ENCODE results near the gene CNR2. TPM values are rescaled to one million over a fixed set of nuclear protein-coding genes. Genes with fewer than 3 reads are reported as not detected.

CNR2 gene
- total RNA-seq, 2 donors from 2014 or later, result not detected

GRCh38 chr1:23924601-23925000 lies 11.4 kb upstream of the CNR2 start:
- Mint-ChIP-seq H3K36me3 (ENCODE audit: low read depth) (no peaks in the 10 kb centered on the region), H3K27ac (no peak overlapping the region), H3K27me3 (ENCODE audit: insufficient read depth) (no peaks in the 10 kb centered on the region), H3K9me3 (no peaks in the 10 kb centered on the region), H3K4me1 (peaks cover 4% of the 10 kb centered on the region), H3K4me3 (no peak overlapping the region)
- Histone ChIP-seq H3K4me1 (ENCODE audit: control insufficient read depth, insufficient read depth, low read length) (peaks cover 7% of the 10 kb centered on the region), H3K36me3 (ENCODE audit: control insufficient read depth, insufficient read depth, low read length) (no peaks in the 10 kb centered on the region), H3K9me3 (ENCODE audit: control insufficient read depth, low read length) (no peaks in the 10 kb centered on the region), H3K27me3 (ENCODE audit: control insufficient read depth, insufficient read depth, low read length, poor library complexity, severe bottlenecking) (no peaks in the 10 kb centered on the region), H3K27ac (ENCODE audit: low read depth, low read length) (no peak overlapping the region), H3K4me3 (ENCODE audit: low read length) (no peak overlapping the region), H3K9ac (ENCODE audit: extremely low read depth, low read length, poor library complexity, severe bottlenecking) (no peak overlapping the region)
- WGBS, 2 experiments (ENCODE audit: insufficient coverage in 1 of 2, insufficient read length in 1 of 2), result 93 to 97% methylated on average over 8 to 11 of the region's 11 CpGs
- no peak for TF ChIP-seq CTCF (conservative IDR thresholded peaks at IDR 0.05)
- DNase-seq, result no peak

GRCh38 chr1:23923592-23924499 lies 10.7 kb upstream of the CNR2 start:
- Histone ChIP-seq H3K27me3 (ENCODE audit: control insufficient read depth, insufficient read depth, low read length, poor library complexity, severe bottlenecking) (no peaks in the 10 kb centered on the region), H3K9ac (ENCODE audit: extremely low read depth, low read length, poor library complexity, severe bottlenecking) (no peak overlapping the region), H3K36me3 (ENCODE audit: control insufficient read depth, insufficient read depth, low read length) (no peaks in the 10 kb centered on the region), H3K4me3 (ENCODE audit: low read length) (no peak overlapping the region), H3K4me1 (ENCODE audit: control insufficient read depth, insufficient read depth, low read length) (peaks cover 7% of the 10 kb centered on the region), H3K9me3 (ENCODE audit: control insufficient read depth, low read length) (no peaks in the 10 kb centered on the region), H3K27ac (ENCODE audit: low read depth, low read length) (no peak overlapping the region)
- no peak for DNase-seq
- H3K36me3 Mint-ChIP-seq (ENCODE audit: low read depth), result no peaks in the 10 kb centered on the region
- H3K27me3 Mint-ChIP-seq (ENCODE audit: insufficient read depth), result no peaks in the 10 kb centered on the region
- peaks cover 4% of the 10 kb centered on the region for H3K4me1 Mint-ChIP-seq
- TF ChIP-seq CTCF (conservative IDR thresholded peaks at IDR 0.05), result no peak
- no peak overlapping the region for H3K27ac Mint-ChIP-seq
- no peak overlapping the region for H3K4me3 Mint-ChIP-seq
- whole genome bisulfite sequencing, 2 experiments (ENCODE audit: insufficient coverage in 1 of 2, insufficient read length in 1 of 2), result 89 to 97% methylated on average over 5 to 8 of the region's 8 CpGs
- no peaks in the 10 kb centered on the region for H3K9me3 Mint-ChIP-seq

- Mint-ChIP-seq H3K27ac (no peak overlapping the region), H3K9me3 (no peaks in the 10 kb centered on the region), H3K36me3 (ENCODE audit: low read depth) (no peaks in the 10 kb centered on the region), H3K4me1 (peaks cover 4% of the 10 kb centered on the region), H3K27me3 (ENCODE audit: insufficient read depth) (no peaks in the 10 kb centered on the region), H3K4me3 (no peak overlapping the region)
- Histone ChIP-seq H3K27me3 (ENCODE audit: control insufficient read depth, insufficient read depth, low read length, poor library complexity, severe bottlenecking) (no peaks in the 10 kb centered on the region), H3K27ac (ENCODE audit: low read depth, low read length) (no peak overlapping the region), H3K4me1 (ENCODE audit: control insufficient read depth, insufficient read depth, low read length) (peaks cover 7% of the 10 kb centered on the region), H3K36me3 (ENCODE audit: control insufficient read depth, insufficient read depth, low read length) (no peaks in the 10 kb centered on the region), H3K4me3 (ENCODE audit: low read length) (no peak overlapping the region), H3K9ac (ENCODE audit: extremely low read depth, low read length, poor library complexity, severe bottlenecking) (no peak overlapping the region), H3K9me3 (ENCODE audit: control insufficient read depth, low read length) (no peaks in the 10 kb centered on the region)
- no peak for DNase-seq
- WGBS, 2 experiments (ENCODE audit: insufficient coverage in 1 of 2, insufficient read length in 1 of 2), result 94 to 98% methylated on average over 6 to 8 of the region's 8 CpGs
- TF ChIP-seq CTCF (conservative IDR thresholded peaks at IDR 0.05), result no peak
These were observed 9.3 kb upstream of the CNR2 start for GRCh38 chr1:23922321-23922943.
